T-helper 2 cell treated with Interferon-gamma antibody and Interleukin-4, amounts not matched to agents 100 ng/mL and 5 ng/mL, for 36 hours (primary cell): Measurements from ENCODE around the gene FBRS. TPM values are rescaled to one million over a fixed set of nuclear protein-coding genes. Genes with fewer than 3 reads are reported as not detected.

Experiments used
- intact Hi-C: fragments of 100-400 bp; cut with micrococcal nuclease; formaldehyde crosslinking; loops from one replicate; pipeline ENCODE4 v1.15.1; 2023
- total RNA-seq: library from RNA; stranded (reverse); gene quantifications from 2 replicates; pipeline ENCODE4 v1.2.3, GENCODE V29; 2022

Gene FBRS
- total RNA-seq = 77.3 and 81.1 TPM in 2 replicates

DNA sequence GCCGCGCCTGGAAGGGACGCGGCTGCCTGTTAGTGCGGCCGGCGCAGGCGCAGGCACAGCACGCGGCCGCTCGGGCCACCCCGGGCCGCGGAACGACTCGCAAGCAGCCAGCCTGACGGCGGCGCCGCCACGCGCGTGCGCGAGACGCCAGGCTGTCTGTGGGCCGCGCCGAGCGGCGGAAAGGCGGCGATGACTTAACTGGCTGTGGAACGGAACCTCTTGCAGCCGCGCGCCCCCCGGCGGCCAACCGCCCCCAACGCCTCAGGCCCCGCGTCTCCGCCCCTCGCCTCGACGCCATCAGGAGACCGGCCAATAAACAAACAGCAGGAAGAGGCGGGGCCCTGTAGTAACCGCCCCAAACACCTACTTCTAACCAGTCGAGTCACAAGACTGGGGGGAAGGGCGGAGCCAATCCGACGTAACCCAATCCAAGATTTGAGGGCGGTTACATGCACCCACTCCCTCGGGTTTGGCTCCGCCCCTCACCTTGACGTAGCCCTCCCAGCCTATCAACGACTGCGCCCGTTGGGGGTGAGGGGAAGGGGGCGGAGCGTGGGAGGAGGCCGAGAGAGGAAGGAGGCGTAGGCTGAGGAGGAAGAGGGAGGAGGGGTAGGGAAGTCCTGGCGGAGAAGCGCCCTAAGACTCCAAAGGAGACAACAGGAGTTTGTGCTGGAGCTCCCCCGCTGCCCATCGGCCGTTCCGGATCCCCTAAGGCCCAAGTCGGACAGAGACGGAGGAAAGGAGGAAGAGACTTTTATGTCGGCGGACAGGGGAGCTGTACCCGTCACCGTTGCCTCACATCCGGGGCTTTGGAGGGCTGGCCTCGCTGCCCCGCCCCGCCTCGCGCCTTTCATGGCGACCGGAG is at the start of gene FBRS:
Gene FBRS, plus strand, starts transcription at position 566 of the 865 bp plus-strand sequence. CDS start 1,088 bp downstream, outside the sequence.
- intact Hi-C loops = loop anchor here (1.0 to 5.0 kb wide), 10 partner anchors 8 to 853 kb away; partner anchors contain the start of genes FBXL19, PRR14, TBC1D10B and ZNF764

GRCh38 chr16:30609002-30609925 is 49.0 kb upstream of the FBRS start:
- intact Hi-C loops = no loop called here

DNA sequence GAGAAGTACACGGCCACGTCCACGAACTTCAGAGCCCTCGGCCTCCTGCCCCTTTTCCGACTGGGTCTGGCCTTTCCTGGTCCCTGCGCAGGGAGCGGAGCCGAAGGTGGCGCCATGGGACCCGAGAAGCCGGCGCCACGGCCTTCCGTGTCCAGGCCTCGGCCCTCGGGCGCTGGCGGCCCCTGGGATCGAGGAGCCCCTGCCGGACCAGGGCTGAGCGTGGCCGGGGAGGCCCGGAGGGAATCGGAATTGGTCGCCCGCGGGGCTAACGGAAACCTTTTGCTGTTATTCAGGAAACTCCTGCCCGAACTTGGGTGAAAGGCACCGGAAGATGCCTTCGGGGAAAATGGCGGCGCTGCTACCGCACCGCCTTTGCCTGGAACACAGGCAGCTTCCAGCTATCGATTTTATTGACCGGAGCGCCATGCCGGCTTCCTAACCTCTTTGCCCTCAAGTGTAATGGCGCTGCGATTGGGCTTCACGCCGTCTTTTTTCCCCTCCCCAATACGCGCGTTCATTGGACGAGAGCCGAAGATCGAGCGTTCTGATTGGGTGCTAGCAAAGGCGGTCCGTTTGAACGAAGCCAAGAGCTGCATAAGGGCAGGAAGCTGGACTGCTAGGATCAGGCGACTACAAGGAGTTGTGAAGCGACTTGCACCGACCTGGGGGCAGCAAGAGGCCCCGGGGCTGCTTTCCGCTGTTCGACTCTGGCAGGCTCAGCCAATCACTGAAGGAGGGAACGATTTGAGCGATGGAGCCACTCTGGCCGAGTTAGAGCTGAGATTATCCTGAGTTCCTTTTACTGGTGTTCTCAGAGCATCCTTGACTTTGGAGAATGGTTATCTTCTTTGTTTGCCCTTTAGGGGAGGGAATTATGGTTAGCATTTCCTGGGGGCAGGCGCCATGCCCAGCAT is 48.0 kb upstream of the FBRS start, which contains the start of gene ZNF689:
Gene ZNF689, minus strand, starts transcription at position 464 of the 914 bp plus-strand sequence. Its CDS starts 348 bp downstream, at position 116.
- intact Hi-C loops = no loop called here

GRCh38 chr16:30615358-30616091 is 42.7 kb upstream of the FBRS start:
- intact Hi-C loops = no loop called here

GRCh38 chr16:30619202-30619601 is 39.0 kb upstream of the FBRS start:
- intact Hi-C loops = no loop called here

DNA sequence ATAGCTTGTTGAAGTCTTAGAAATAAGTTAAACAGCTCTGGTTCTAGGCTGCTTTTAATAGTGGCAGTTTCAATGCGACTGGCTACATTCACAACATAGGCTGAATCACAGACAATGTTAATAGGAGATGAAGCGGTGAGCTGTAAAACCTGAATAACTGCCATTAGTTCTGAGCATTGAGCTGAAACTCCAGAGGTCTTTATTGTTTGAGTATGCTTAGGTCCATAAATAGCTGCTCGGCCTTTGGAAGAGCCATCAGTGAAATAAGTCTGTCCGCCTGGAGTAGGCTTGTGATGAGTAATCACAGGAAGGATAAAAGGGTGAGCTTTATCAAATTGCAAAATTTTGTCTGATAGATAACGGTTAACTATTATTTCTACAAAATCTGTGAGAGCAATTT is 38.6 kb upstream of the FBRS start:
- intact Hi-C loops = no loop called here

GRCh38 chr16:30620169-30620568 is 38.1 kb upstream of the FBRS start:
- intact Hi-C loops = no loop called here

DNA sequence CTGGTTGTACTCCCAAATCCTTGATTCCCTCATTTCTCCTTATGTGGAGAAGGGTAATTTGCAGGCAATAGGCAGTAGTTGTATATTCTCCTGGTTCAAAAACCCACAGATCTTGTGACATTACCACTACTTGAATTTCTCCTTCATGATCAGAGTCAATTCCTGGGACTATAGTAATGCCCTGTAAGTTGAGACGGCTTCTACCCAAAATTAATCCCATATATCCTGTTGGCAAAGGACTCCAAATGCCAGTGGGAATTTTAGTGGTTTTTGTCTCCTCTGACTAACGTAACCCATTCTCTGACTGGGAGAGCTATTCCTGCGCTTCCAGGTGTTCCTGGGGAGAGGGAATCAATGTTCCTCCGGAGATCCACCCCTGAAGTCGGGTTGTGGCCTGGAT is 36.5 kb upstream of the FBRS start:
- intact Hi-C loops = no loop called here

- intact Hi-C loops = no loop called here
These were observed 35.7 kb upstream of the FBRS start for GRCh38 chr16:30622455-30623032.

DNA sequence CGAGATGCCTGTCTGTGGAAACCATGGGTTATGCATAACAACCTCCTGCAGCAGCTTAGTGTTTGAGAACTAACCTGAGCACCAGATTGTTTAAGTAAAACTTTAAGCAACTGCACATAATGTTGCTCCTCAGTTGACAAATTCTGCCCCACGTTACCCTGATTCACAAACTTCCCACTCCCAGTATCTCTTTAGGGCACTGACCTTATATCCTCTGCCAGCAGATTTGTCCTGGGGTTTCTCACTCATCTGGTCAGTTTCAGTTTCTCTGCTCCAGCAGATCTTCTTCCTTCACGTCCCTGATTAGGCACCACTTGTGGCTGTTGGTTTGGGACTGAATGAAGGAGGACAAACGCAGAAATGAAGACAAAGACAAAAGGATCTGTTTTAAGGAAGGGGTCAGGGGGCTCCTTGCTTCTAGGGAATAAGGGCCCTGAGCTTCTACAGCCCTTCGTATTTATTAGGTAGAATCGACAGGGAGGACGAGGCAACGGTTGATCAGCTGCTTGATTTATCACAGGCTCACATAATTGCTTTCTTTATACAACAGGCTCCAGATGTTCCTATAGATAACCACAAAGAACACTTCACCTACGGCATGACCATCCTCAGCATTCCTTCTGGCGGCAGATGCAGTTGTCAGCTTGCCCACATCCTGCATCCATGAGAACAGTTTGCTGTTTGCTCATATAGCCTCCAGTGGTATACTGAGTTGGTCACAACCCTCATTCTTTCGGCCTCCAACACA is 34.5 kb upstream of the FBRS start:
- intact Hi-C loops = no loop called here

DNA sequence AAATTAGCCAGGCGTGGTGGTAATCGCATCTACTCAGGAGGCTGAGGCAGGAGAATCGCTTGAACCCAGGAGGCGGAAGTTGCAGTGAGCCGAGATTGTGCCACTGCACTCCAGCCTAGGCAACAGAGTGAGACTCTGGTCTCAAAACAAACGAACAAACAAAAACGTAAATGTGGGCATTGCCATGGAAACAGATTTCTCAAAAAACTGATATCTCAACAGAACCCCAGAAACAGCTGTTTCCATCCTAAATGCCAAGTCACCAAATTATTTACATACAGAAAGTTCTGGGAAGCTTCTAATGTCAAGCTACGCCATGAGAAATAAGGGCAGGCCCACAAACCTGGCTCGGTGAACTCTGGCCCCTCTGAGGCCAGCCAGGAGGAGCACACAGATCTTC is 32.0 kb upstream of the FBRS start:
- intact Hi-C loops = no loop called here

DNA sequence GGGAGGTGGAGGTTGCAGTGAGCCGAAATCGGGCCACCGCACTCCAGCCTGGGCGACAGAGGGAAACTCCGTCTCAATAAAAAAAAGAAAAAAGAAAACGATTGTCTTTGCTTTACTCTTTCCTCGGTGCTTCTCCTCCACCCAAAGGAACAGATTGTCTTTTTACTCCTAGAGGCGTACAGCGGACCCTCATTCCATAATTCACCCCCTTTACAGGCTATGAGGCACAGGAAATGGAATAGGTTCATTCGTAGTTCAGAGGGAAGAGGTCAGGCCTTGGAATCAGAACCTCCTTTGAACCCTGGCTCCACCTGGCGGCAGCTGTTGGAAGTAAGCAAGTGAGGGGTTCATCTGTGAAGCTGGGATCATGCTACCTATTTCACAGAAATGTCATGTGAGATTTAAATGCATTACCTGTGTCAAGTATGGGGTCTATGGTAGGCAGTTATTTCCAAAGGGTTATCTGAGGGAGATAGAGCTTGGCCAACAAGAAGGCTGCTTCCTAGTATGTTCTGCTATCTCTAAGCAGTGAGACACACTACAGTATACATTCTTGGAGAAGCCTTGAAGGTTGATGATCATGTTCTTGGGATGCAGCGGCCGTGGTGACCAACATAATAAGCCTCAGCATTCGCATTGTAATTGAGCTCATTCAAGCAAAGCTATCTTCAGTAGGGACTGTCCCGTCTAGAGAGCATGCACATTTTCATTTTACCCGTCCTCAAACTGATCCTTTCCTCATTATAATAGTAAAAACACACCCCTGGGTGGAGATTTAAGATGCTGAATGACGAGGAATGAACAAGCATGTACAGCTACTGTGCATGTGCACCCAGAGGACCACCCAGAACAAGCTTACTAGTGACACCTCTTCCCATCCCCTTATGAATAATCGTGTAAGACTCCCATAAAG is 29.3 kb upstream of the FBRS start:
- intact Hi-C loops = loop anchor here (1.0 kb wide), 1 partner anchor 199 kb away; the partner anchor contains the start of gene DCTPP1

GRCh38 chr16:30632454-30632853 is 25.8 kb upstream of the FBRS start:
- intact Hi-C loops = loop anchor here (5.0 to 10.0 kb wide), 2 partner anchors 62 to 540 kb away; partner anchors contain the start of genes SRCAP and TBX6

GRCh38 chr16:30633526-30633925 is 24.7 kb upstream of the FBRS start:
- intact Hi-C loops = loop anchor here (5.0 to 10.0 kb wide), 2 partner anchors 61 to 541 kb away; partner anchors contain the start of genes SRCAP and TBX6

- intact Hi-C loops = loop anchor here (10.0 kb wide), 1 partner anchor 58 kb away; the partner anchor contains the start of gene SRCAP
These were observed 21.6 kb upstream of the FBRS start for GRCh38 chr16:30636599-30636998.

GRCh38 chr16:30637139-30637538 is 21.1 kb upstream of the FBRS start:
- intact Hi-C loops = loop anchor here (10.0 kb wide), 1 partner anchor 58 kb away; the partner anchor contains the start of gene SRCAP

DNA sequence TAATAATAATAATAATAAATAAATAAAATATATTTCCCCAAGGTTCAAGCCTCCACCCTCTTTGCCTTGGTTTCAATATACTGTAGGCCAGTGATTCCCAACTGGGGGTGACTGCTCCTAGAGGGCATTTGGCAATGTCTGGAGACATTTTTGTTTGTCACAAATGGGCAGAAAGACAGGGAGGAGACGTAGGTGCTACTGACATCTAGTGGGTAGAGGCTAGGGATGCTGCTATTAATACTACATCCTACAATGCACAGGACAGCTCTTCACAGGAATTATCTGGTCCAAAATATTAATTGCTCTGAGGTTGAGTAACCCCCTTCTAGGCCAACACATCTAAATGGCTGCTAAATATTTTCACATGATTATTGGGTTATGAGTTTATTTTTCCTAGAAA is 20.3 kb upstream of the FBRS start:
- intact Hi-C loops = loop anchor here (10.0 kb wide), 1 partner anchor 57 kb away; the partner anchor contains the start of gene SRCAP
